Measurements from ENCODE around the gene FSCN2.

The FSCN2 gene

DNA sequence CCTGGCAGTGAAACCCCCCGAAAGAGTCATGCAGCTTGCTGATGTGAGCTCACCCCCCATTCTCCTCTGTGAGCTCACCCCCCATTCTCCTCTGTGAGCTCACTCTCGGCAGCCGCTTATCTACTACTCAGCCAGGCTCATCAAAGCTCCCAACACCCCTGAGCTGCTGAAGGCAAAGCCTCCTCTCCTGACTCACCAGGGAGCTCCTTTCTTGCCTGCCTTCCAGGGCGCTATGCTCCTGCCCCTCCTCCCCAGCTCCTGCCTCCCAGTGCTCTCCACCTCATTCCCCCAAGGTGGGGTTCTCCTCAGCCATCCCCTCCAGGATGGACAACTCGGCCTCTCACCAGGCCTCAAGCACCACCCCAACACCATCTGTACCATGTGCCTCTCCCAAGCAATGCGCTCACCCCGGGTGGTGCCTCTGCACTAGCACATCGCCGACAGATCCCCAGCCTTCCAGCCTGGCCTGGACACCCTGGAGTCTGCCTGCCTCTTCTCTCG is 51.7 kb downstream of the FSCN2 start:
- Histone ChIP-seq H2AFZ (ENCODE audit: low read length) (no peak overlapping the region), H3F3A (ENCODE audit: insufficient read depth, low read length) (no peaks in the 10 kb centered on the region), H3K9me2 (replicated peaks; ENCODE audit: insufficient read depth, low read length) (no peaks in the 10 kb centered on the region), H3K27me3 (replicated peaks; ENCODE audit: insufficient read depth, low read length) (no peaks in the 10 kb centered on the region), H3K4me3 (ENCODE audit: low read length) (no peak overlapping the region), H3K9me3 (replicated peaks; ENCODE audit: insufficient read depth, low read length) (no peaks in the 10 kb centered on the region), H3K27ac (ENCODE audit: low read length) (no peak overlapping the region), H3K4me1 (ENCODE audit: low read length) (no peaks in the 10 kb centered on the region), H4K20me1 (ENCODE audit: insufficient read depth, low read length) (no peaks in the 10 kb centered on the region), H3K4me2 (ENCODE audit: low read depth, low read length) (no peak overlapping the region), H3K9ac (ENCODE audit: low read length) (no peak overlapping the region), H3K79me2 (ENCODE audit: low read length) (peaks cover 57% of the 10 kb centered on the region), H3K36me3 (replicated peaks; ENCODE audit: insufficient read depth, low read length) (no peaks in the 10 kb centered on the region)
- TF ChIP-seq EZH2 (optimal IDR thresholded peaks at IDR 0.05; ENCODE audit: low read depth, low read length), result no peak
- TF ChIP-seq, protein P1, sequence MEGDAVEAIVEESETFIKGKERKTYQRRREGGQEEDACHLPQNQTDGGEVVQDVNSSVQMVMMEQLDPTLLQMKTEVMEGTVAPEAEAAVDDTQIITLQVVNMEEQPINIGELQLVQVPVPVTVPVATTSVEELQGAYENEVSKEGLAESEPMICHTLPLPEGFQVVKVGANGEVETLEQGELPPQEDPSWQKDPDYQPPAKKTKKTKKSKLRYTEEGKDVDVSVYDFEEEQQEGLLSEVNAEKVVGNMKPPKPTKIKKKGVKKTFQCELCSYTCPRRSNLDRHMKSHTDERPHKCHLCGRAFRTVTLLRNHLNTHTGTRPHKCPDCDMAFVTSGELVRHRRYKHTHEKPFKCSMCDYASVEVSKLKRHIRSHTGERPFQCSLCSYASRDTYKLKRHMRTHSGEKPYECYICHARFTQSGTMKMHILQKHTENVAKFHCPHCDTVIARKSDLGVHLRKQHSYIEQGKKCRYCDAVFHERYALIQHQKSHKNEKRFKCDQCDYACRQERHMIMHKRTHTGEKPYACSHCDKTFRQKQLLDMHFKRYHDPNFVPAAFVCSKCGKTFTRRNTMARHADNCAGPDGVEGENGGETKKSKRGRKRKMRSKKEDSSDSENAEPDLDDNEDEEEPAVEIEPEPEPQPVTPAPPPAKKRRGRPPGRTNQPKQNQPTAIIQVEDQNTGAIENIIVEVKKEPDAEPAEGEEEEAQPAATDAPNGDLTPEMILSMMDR (IDR thresholded peaks at IDR 0.05; ENCODE audit: low read length), result no peak
- TF ChIP-seq EZH2phosphoT487 (IDR thresholded peaks at IDR 0.05; ENCODE audit: low read length), result no peak
- no peak for DNase-seq

DNA sequence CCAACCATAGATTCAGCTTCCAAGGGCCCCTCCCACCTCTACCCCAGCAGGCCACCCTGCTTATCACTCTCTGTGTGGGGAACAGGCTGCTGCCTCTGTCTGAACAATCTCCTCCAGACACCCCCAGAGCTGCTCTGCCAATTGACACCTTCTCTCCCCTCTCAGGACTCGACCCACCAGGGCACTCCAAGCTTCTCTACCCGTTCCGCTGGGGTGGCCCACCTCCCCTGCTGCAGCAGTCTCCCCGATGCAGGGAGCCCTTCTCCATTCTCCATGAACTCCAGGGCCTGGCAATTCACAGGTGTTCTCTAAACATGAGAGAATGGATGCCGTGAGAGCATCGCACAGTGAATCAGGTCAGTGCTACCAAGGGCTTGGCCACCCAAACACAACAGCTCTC is 52.3 kb downstream of the FSCN2 start:
- H3K9ac ChIP-seq (ENCODE audit: low read length), result no peak overlapping the region
- H3K79me2 ChIP-seq (ENCODE audit: low read length), result peaks cover 55% of the 10 kb centered on the region
- no peaks in the 10 kb centered on the region for H3K9me3 ChIP-seq (replicated peaks; ENCODE audit: insufficient read depth, low read length)
- H2AFZ ChIP-seq (ENCODE audit: low read length), result no peak overlapping the region
- no peaks in the 10 kb centered on the region for H4K20me1 ChIP-seq (ENCODE audit: insufficient read depth, low read length)
- no peak for DNase-seq
- no peaks in the 10 kb centered on the region for H3F3A ChIP-seq (ENCODE audit: insufficient read depth, low read length)
- H3K4me2 ChIP-seq (ENCODE audit: low read depth, low read length), result no peak overlapping the region
- H3K4me1 ChIP-seq (ENCODE audit: low read length), result no peaks in the 10 kb centered on the region
- H3K4me3 ChIP-seq (ENCODE audit: low read length), result no peak overlapping the region
- H3K27me3 ChIP-seq (replicated peaks; ENCODE audit: insufficient read depth, low read length), result no peaks in the 10 kb centered on the region
- TF ChIP-seq EZH2 (optimal IDR thresholded peaks at IDR 0.05; ENCODE audit: low read depth, low read length) (no peak), EZH2phosphoT487 (IDR thresholded peaks at IDR 0.05; ENCODE audit: low read length) (no peak)
- TF ChIP-seq, protein P1 (IDR thresholded peaks at IDR 0.05; ENCODE audit: low read length), result no peak
- no peak overlapping the region for H3K27ac ChIP-seq (ENCODE audit: low read length)
- no peaks in the 10 kb centered on the region for H3K36me3 ChIP-seq (replicated peaks; ENCODE audit: insufficient read depth, low read length)
- no peaks in the 10 kb centered on the region for H3K9me2 ChIP-seq (replicated peaks; ENCODE audit: insufficient read depth, low read length)

- H3K36me3 ChIP-seq (replicated peaks; ENCODE audit: insufficient read depth, low read length), result no peaks in the 10 kb centered on the region; the same call in 1 of the 2 replicates
These were observed 53.6 kb downstream of the FSCN2 start for GRCh38 chr17:81581758-81582157.

More at GRCh38 chr17:81581758-81582157, 53.6 kb downstream of the FSCN2 start:
- Histone ChIP-seq H3K27ac (ENCODE audit: low read length) (no peak overlapping the region), H3K4me1 (ENCODE audit: low read length) (no peaks in the 10 kb centered on the region), H3K27me3 (replicated peaks; ENCODE audit: insufficient read depth, low read length) (no peaks in the 10 kb centered on the region), H3K4me2 (ENCODE audit: low read depth, low read length) (no peak overlapping the region), H3K9me2 (replicated peaks; ENCODE audit: insufficient read depth, low read length) (no peaks in the 10 kb centered on the region), H3F3A (ENCODE audit: insufficient read depth, low read length) (no peaks in the 10 kb centered on the region), H2AFZ (ENCODE audit: low read length) (no peak overlapping the region), H3K9ac (ENCODE audit: low read length) (no peak overlapping the region), H3K79me2 (ENCODE audit: low read length) (peaks cover 44% of the 10 kb centered on the region), H3K9me3 (replicated peaks; ENCODE audit: insufficient read depth, low read length) (no peaks in the 10 kb centered on the region), H4K20me1 (ENCODE audit: insufficient read depth, low read length) (no peaks in the 10 kb centered on the region), H3K4me3 (ENCODE audit: low read length) (no peak overlapping the region)
- no peak for DNase-seq
- TF ChIP-seq EZH2 (optimal IDR thresholded peaks at IDR 0.05; ENCODE audit: low read depth, low read length), result no peak
- no peak for TF ChIP-seq EZH2phosphoT487 (IDR thresholded peaks at IDR 0.05; ENCODE audit: low read length)
- TF ChIP-seq, protein P1 (IDR thresholded peaks at IDR 0.05; ENCODE audit: low read length), result no peak

Measured in MM.1S (cell line).